OCI-LY7 (cell line): ENCODE measurements around the gene DCTN5. TPM values are rescaled to one million over a fixed set of nuclear protein-coding genes. Genes with fewer than 3 reads are reported as not detected.

Source experiments
- BruUV-seq: library from RNA; stranded (reverse); fragments of 400-500 nt; replicated peaks from 2 replicates; lab custom pipeline; 2021; lab: Mats Ljungman, UMichigan
- CTCF ChIA-PET: fragments of 300-600 bp; sonication (Branson Sonifier 250); formaldehyde crosslinking; loops from one replicate; lab custom pipeline; 2022; ENCODE audit warnings: antibody characterized with exemption; ENCODE audit not compliant: unreplicated experiment; lab: Charles Lee
- POLR2A ChIA-PET: fragments of 300-600 bp; sonication (Branson Sonifier 250); formaldehyde crosslinking; loops from one replicate; lab custom pipeline; 2022; ENCODE audit warnings: antibody characterized with exemption; lab: Charles Lee
- DNase-seq: peaks from one replicate; pipeline ENCODE4 v3.0.0-alpha.2; 2015; ENCODE audit warnings: low spot score
- H2AFZ ChIP-seq: fragments of 200-600 bp; sonication (generic), shearing (Covaris generic); 2 replicates; pipeline ENCODE4 v1.6.1; 2014; ENCODE audit warnings: mild to moderate bottlenecking, antibody characterized with exemption, low read length, moderate library complexity
- H3K27ac ChIP-seq: fragments of 200-600 bp; sonication (generic); 2 replicates; pipeline ENCODE4 v1.5.1; 2014; ENCODE audit warnings: mixed run types, low read depth, mild to moderate bottlenecking, moderate library complexity, low read length, inconsistent platforms; ENCODE audit not compliant: poor library complexity, severe bottlenecking
- H3K36me3 ChIP-seq: fragments of 200-600 bp; sonication (generic); 2 replicates; pipeline ENCODE4 v1.6.1; 2014; ENCODE audit warnings: mild to moderate bottlenecking, antibody characterized with exemption, low read length, moderate library complexity, mixed read lengths; ENCODE audit not compliant: insufficient read depth
- H3K4me1 ChIP-seq: fragments of 200-600 bp; sonication (generic); 2 replicates; pipeline ENCODE4 v1.5.1; 2014; ENCODE audit warnings: mild to moderate bottlenecking, low read length; ENCODE audit not compliant: insufficient read depth, poor library complexity, severe bottlenecking
- H3K4me2 ChIP-seq: fragments of 200-600 bp; sonication (generic); 2 replicates; pipeline ENCODE4 v1.6.1; 2014; ENCODE audit warnings: mild to moderate bottlenecking, low read length
- H3K4me3 ChIP-seq: fragments of 200-600 bp; sonication (generic); 2 replicates; pipeline ENCODE4 v1.5.1; 2014; ENCODE audit warnings: mild to moderate bottlenecking, low read depth, low read length; ENCODE audit not compliant: poor library complexity, severe bottlenecking
- H3K79me2 ChIP-seq: fragments of 200-600 bp; sonication (generic); 2 replicates; pipeline ENCODE4 v1.6.1; 2016; ENCODE audit warnings: low read depth, mild to moderate bottlenecking, low read length, moderate library complexity, mixed read lengths; ENCODE audit not compliant: insufficient read depth
- H3K9me2 ChIP-seq: fragments of 200-600 bp; sonication (generic); 2 replicates; pipeline ENCODE4 v1.6.1; 2016; ENCODE audit warnings: mild to moderate bottlenecking, low read length, mixed read lengths; ENCODE audit not compliant: insufficient read depth
- H3K9me3 ChIP-seq: fragments of 200-600 bp; sonication (generic); 2 replicates; pipeline ENCODE4 v1.6.1; 2014; ENCODE audit warnings: mild to moderate bottlenecking, mixed run types, low read length, mixed read lengths
- H4K20me1 ChIP-seq: fragments of 200-600 bp; sonication (generic); 2 replicates; pipeline ENCODE4 v1.6.1; 2014; ENCODE audit warnings: mild to moderate bottlenecking, antibody characterized with exemption, low read length, moderate library complexity, mixed read lengths; ENCODE audit not compliant: insufficient read depth
- CTCF ChIP-seq: fragments of 200-600 bp; sonication (generic); conservative IDR thresholded peaks from 2 replicates; pipeline ENCODE4 v1.5.1; 2014; ENCODE audit warnings: mild to moderate bottlenecking, antibody characterized with exemption, low read length, moderate library complexity, mixed read lengths
- EZH2phosphoT487 ChIP-seq: fragments of 200-600 bp; sonication (generic); IDR thresholded peaks from 2 replicates; pipeline ENCODE4 v1.6.1; 2018; ENCODE audit warnings: low read depth, borderline replicate concordance, mild to moderate bottlenecking, mixed run types, antibody characterized with exemption, low read length, moderate library complexity, mixed read lengths
- intact Hi-C: fragments of 100-400 bp; cut with micrococcal nuclease; formaldehyde crosslinking; loops from one replicate; pipeline ENCODE4 v1.10.0; 2022; ENCODE audit not compliant: unreplicated experiment
- total RNA-seq, 2 experiments: library from RNA; depleted of rRNA in 1 of 2; stranded (reverse); fragments of >200 nt in 1 of 2; shearing (Covaris generic) in 1 of 2; gene quantifications; 2 replicates each; pipeline ENCODE4 v1.2.3, GENCODE V29; 2014 to 2022

Gene DCTN5
- total RNA-seq, 2 experiments from 2014 or later, result 37.3 to 89.6 TPM

DNA sequence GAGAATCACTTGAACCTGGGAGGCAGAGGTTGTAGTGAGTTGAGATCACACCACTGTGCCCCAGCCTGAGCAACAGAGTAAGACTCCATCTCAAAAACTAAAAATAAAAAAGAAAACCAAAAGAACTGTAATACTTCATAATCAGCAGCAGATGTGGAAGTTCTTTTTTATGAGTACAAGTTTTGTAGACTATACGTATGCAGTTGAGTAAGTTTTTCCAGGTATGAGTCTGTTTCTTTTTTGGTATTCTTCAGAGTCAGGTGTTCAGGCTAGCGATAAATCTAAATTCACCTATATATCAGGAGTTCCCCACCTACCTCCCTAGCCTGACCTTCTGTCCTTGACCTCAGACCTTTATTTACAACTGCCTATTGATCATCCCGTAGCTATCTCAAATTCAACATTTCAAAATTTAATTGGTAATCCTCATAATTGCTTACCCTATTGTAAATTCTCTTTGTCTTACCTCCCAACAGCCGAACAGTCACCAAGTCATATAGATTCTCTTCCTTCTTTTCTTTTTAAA lies 10.7 kb downstream of the DCTN5 start:
- ChIA-PET CTCF (no interaction called here), POLR2A (interaction anchor here (0.7 to 1.8 kb wide), 3 partner anchors 12 to 419 kb away, joined by 3 read pairs; no protein-coding TSS in a partner anchor)
- TF ChIP-seq EZH2phosphoT487, result no peak
- no peak for TF ChIP-seq CTCF
- Histone ChIP-seq H4K20me1 (no peaks in the 10 kb centered on the region), H3K9me2 (no peaks in the 10 kb centered on the region), H2AFZ (no peak overlapping the region), H3K36me3 (peaks cover 89% of the 10 kb centered on the region), H3K4me1 (peaks cover 29% of the 10 kb centered on the region), H3K79me2 (peaks cover 83% of the 10 kb centered on the region; the same call in 1 of the 2 replicates), H3K4me2 (peak overlapping the region; percentile 58), H3K9me3 (no peaks in the 10 kb centered on the region), H3K27ac (peak overlapping the region; percentile 71), H3K4me3 (peak overlapping the region; percentile 30)
- DNase-seq, result no peak
- BruUV-seq, result no TSS peak
- intact Hi-C loops, result no loop called here

- no peaks in the 10 kb centered on the region for H3K9me3 ChIP-seq
- intact Hi-C loops, result no loop called here
- POLR2A ChIA-PET, result interaction anchor here (0.8 to 1.5 kb wide), 3 partner anchors 10 to 26 kb away, joined by 3 read pairs; no protein-coding TSS in a partner anchor
- no TSS peak for BruUV-seq
- H2AFZ ChIP-seq, result no peak overlapping the region
- H4K20me1 ChIP-seq, result no peaks in the 10 kb centered on the region
- H3K4me3 ChIP-seq, result no peak overlapping the region
- H3K36me3 ChIP-seq, result peaks cover 97% of the 10 kb centered on the region
- no peak overlapping the region for H3K27ac ChIP-seq
- no peak overlapping the region for H3K4me2 ChIP-seq
- TF ChIP-seq CTCF (no peak), EZH2phosphoT487 (no peak)
- CTCF ChIA-PET, result interaction anchor here (0.6 kb wide), 1 partner anchor 15 kb away, joined by 3 read pairs; no protein-coding TSS in a partner anchor
- no peaks in the 10 kb centered on the region for H3K4me1 ChIP-seq
- no peak for DNase-seq
- H3K79me2 ChIP-seq, result no peaks in the 10 kb centered on the region
- no peaks in the 10 kb centered on the region for H3K9me2 ChIP-seq
These were observed 22.7 kb downstream of the DCTN5 start for GRCh38 chr16:23663918-23664317.

DNA sequence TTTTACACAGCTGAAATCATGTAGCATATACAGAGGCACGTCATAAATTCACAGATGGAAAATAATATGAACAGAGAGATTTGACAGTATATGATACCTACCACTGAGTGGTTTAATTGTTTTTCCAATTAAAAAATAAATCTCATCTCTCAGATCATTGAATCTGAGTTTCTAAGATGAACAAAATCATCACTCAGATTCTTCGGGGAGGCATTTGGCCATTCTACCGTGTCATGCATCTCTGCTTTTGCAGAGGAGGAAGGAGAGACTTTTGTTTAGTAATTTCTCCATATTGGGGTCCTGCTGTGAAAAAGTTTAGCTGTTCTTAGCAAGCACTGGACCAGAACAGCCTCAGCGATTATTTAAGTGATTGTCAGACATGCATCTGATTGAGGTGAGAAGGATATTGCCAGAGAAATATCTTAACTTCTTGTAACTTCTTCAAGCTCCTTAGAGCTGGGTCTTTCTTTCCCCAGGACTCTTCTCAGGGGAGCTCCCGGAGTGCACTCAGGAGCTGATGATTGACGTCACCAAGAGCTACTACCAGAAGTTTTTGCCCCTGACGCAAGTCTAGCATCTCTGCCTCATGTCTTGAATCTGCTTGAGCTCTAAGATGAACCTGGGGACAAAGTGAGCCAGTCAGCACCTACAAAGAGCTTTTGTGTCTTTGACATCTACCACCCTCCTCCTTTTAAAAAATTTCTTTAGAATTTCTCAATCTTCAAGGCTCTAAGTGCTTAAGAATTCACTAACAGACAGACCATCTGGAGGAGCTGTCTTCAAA lies 25.5 kb downstream of the DCTN5 start:
- intact Hi-C loops, result no loop called here
- no peaks in the 10 kb centered on the region for H4K20me1 ChIP-seq
- no peaks in the 10 kb centered on the region for H3K79me2 ChIP-seq
- H3K27ac ChIP-seq, result no peak overlapping the region
- H3K4me2 ChIP-seq, result no peak overlapping the region
- ChIA-PET CTCF (no interaction called here), POLR2A (no interaction called here)
- H3K36me3 ChIP-seq, result peaks cover 93% of the 10 kb centered on the region
- no peaks in the 10 kb centered on the region for H3K9me3 ChIP-seq
- H3K9me2 ChIP-seq, result no peaks in the 10 kb centered on the region
- TF ChIP-seq CTCF (no peak), EZH2phosphoT487 (no peak)
- no TSS peak for BruUV-seq
- DNase-seq, result no peak
- H3K4me1 ChIP-seq, result no peaks in the 10 kb centered on the region
- no peak overlapping the region for H3K4me3 ChIP-seq
- no peak overlapping the region for H2AFZ ChIP-seq
